Stomach smooth muscle (tissue), 2 donors: ENCODE data around the gene PSMC3IP.

Experiments
- H3K27ac ChIP-seq: one replicate; pipeline ENCODE4 v1.7.0; 2013; ENCODE audit warnings: mild to moderate bottlenecking, low read length, inconsistent platforms
- H3K27me3 ChIP-seq, 2 donors: one replicate each; pipeline ENCODE4 v1.7.0; 2013; ENCODE audit warnings: low read length in 2 of 2; ENCODE audit not compliant: insufficient read depth in 2 of 2, control insufficient read depth in 1 of 2
- H3K36me3 ChIP-seq, 2 donors: one replicate each; pipeline ENCODE4 v1.7.0; 2013; ENCODE audit warnings: low read length in 2 of 2; ENCODE audit not compliant: control insufficient read depth in 2 of 2, insufficient read depth in 2 of 2
- H3K4me1 ChIP-seq: one replicate; pipeline ENCODE4 v1.7.0; 2013; ENCODE audit warnings: low read length; ENCODE audit not compliant: control insufficient read depth, insufficient read depth
- H3K4me3 ChIP-seq, 2 donors: one replicate each; pipeline ENCODE4 v1.7.0; 2013; ENCODE audit warnings: low read length in 2 of 2
- H3K9ac ChIP-seq, 2 donors: one replicate each; pipeline ENCODE4 v1.7.0; 2013; ENCODE audit warnings: low read length in 2 of 2, mild to moderate bottlenecking in 1 of 2
- H3K9me3 ChIP-seq, 2 donors: one replicate each; pipeline ENCODE4 v1.7.0; 2013; ENCODE audit warnings: low read length in 2 of 2; ENCODE audit not compliant: control insufficient read depth in 2 of 2
- donor health status: healthy.
- donor health status: Pancreatic carcinoma.

PSMC3IP gene

DNA sequence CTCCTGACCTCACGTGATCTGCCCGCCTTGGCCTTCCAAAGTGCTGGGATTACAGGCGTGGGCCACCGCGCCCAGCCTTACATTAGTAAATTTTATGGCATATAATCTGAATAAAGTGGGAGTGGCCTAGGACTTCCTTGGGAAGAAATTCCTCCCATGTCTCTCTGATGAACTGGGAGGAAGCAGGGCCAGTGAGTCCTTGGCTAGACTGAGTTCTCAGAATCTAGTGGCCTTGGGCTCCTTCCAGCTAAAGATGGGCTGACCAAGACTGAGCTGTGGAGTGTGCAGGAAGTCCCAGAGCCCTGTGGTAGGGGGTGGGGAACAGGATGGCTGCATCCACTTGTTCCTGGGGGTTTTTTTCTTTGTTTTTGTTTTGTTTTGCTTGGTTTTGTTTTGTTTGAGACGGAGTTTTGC is 51.5 kb downstream of the PSMC3IP start:
- Histone ChIP-seq H3K9ac (no peak overlapping the region), H3K27ac (no peak overlapping the region), H3K9me3 (no peaks in the 10 kb centered on the region), H3K36me3 (peaks cover 0 to 2% of the 10 kb centered on the region in 2 donors), H3K4me1 (peaks cover 50% of the 10 kb centered on the region), H3K4me3 (no peak overlapping the region), H3K27me3 (no peaks in the 10 kb centered on the region)

DNA sequence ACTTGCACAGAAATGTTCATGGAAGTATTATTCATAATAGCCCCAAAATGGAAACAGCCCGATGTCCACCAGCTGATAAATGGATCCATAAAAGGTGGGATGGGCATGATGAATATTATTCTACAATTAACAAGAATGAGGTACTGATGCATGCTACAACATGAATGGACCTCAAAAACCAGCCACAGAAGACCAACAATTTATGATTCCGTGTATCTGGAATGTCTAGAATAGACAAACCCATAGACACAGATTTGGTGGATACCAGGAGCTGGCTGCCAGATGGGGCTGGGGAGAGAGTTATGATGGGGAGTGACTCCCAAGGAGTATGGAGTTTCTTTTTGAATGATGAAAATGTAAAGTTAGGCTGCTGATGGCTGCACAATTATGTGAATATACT is 52.3 kb downstream of the PSMC3IP start:
- Histone ChIP-seq H3K36me3 (peaks cover 0 to 2% of the 10 kb centered on the region in 2 donors), H3K9ac (no peak overlapping the region), H3K27me3 (no peaks in the 10 kb centered on the region), H3K4me3 (no peak overlapping the region), H3K4me1 (peaks cover 51% of the 10 kb centered on the region), H3K9me3 (no peaks in the 10 kb centered on the region), H3K27ac (no peak overlapping the region)

DNA sequence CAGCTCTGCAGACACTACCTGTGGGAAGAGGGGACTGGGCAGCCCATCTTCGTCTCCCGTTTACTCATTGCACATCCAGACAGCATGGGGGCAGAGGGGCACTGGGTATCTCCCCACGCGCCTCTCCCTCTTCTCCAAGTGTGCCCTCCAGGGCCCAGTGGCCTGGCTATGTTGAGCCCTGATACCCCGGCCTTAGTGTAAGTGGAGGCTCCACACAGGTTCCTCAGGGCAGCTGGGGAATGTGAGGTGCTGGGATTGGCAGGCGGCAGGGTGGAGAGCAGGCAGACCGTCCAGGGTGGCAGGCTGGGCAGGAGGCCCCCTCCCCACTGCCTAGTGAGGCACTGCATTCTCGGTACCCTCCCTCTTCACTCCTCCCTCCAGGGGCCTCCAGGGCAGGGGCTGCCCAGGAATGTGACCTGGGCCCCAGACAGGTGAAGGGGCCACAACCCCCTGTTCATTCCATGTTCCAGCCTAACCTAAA is 54.7 kb downstream of the PSMC3IP start:
- Histone ChIP-seq H3K9ac (peak overlapping the region; percentile 61 to 74), H3K9me3 (no peaks in the 10 kb centered on the region), H3K36me3 (peaks cover 0 to 2% of the 10 kb centered on the region in 2 donors), H3K27me3 (no peaks in the 10 kb centered on the region), H3K27ac (peak overlapping the region; percentile 100), H3K4me1 (peaks cover 72% of the 10 kb centered on the region), H3K4me3 (peak overlapping the region in 1 of 2 donors; percentile 47)
